Sigmoid colon (tissue), 7 donors: ENCODE measurements around the gene TGFB1I1. TPM values are rescaled to one million over a fixed set of nuclear protein-coding genes. Genes with fewer than 3 reads are reported as not detected.
"Not testable (repeated sequence)": the region's sequence is repeated elsewhere in the genome, so short reads cannot be mapped to it uniquely, and the experiment has no call there.

Experiments used
- DNase-seq: peaks from one replicate; pipeline ENCODE4 v3.0.0-alpha.2; 2019
- H3K27ac ChIP-seq, 4 donors: fragments of 200-600 bp; sonication (generic); one replicate each; pipeline ENCODE4 v1.5.1; 2016 to 2019; ENCODE audit warnings: mild to moderate bottlenecking in 1 of 4
- H3K27me3 ChIP-seq, 3 donors: fragments of 200-600 bp; sonication (generic); one replicate each; pipeline ENCODE4 v1.5.1; 2019; ENCODE audit warnings: mild to moderate bottlenecking in 1 of 3
- H3K36me3 ChIP-seq, 4 donors: fragments of 200-600 bp; sonication (generic); one replicate each; pipeline ENCODE4 v1.5.1; 2016 to 2019
- H3K4me1 ChIP-seq, 4 donors: fragments of 200-600 bp; sonication (generic); one replicate each; pipeline ENCODE4 v1.5.1; 2017 to 2019
- H3K4me3 ChIP-seq, 4 donors: fragments of 200-600 bp; sonication (generic); one replicate each; pipeline ENCODE4 v1.5.1; 2017 to 2019; ENCODE audit warnings: mild to moderate bottlenecking in 2 of 4, moderate library complexity in 1 of 4
- H3K9me3 ChIP-seq, 4 donors: fragments of 200-600 bp in 3 of 4; sonication (generic) in 3 of 4; one replicate each; pipeline versions ENCODE4 v1.5.1 to v1.6.1; 2013 to 2019
- EP300 ChIP-seq, 4 donors: sonication (generic); formaldehyde crosslinking; IDR thresholded peaks; one replicate each; pipeline ENCODE4 v1.6.1; 2017; ENCODE audit warnings: antibody characterized with exemption in 4 of 4
- POLR2A ChIP-seq, 2 donors: fragments of 450-650 bp; IDR thresholded peaks; one replicate each; pipeline ENCODE4 v1.6.1; 2016; ENCODE audit warnings: antibody characterized with exemption in 2 of 2, mild to moderate bottlenecking in 2 of 2, moderate library complexity in 2 of 2
- POLR2AphosphoS5 ChIP-seq, 4 donors: sonication (generic); formaldehyde crosslinking; IDR thresholded peaks; one replicate each; pipeline ENCODE4 v1.6.1; 2017; ENCODE audit warnings: antibody characterized with exemption in 4 of 4
- WGBS, 2 donors: extraction: QIAGEN DNeasy Blood & Tissue Kit; methylation state at CpG; one replicate each; pipeline ENCODE4 v1.1.7; 2013; 5-methylcytosine and 5-hydroxymethylcytosine counted together
- intact Hi-C: fragments of 100-400 bp; cut with DNase I; formaldehyde crosslinking; loops from one replicate; pipeline ENCODE4 v1.15.1; 2023
- polyA plus RNA-seq, 3 donors: library from polyadenylated mRNA; stranded (reverse); fragments of 200-250 nt; gene quantifications; one replicate each; pipeline ENCODE4 v1.2.3, GENCODE V29; 2013
- total RNA-seq, 4 donors: library from RNA; depleted of rRNA; stranded (reverse); fragments of >200 nt; gene quantifications; one replicate each; pipeline ENCODE4 v1.1.0, GENCODE V29; 2016
- TF ChIP-seq, protein P1 (sequence below), 4 experiments: fragments of 450-650 bp in 3 of 4; fragments of 200-600 bp in 1 of 4; IDR thresholded peaks; one replicate each; pipeline ENCODE4 v1.5.1; 2016 to 2019; ENCODE audit warnings: antibody characterized with exemption in 4 of 4, mild to moderate bottlenecking in 3 of 4, moderate library complexity in 2 of 4
- donor health status: healthy with polysubstance abuse.
- donor health status: Bipolar disorder and iron deficiency.
- donor health status: healthy.

The TGFB1I1 gene
- total and polyA plus RNA-seq, 7 donors: 10.4 to 339 (median 124) TPM

DNA sequence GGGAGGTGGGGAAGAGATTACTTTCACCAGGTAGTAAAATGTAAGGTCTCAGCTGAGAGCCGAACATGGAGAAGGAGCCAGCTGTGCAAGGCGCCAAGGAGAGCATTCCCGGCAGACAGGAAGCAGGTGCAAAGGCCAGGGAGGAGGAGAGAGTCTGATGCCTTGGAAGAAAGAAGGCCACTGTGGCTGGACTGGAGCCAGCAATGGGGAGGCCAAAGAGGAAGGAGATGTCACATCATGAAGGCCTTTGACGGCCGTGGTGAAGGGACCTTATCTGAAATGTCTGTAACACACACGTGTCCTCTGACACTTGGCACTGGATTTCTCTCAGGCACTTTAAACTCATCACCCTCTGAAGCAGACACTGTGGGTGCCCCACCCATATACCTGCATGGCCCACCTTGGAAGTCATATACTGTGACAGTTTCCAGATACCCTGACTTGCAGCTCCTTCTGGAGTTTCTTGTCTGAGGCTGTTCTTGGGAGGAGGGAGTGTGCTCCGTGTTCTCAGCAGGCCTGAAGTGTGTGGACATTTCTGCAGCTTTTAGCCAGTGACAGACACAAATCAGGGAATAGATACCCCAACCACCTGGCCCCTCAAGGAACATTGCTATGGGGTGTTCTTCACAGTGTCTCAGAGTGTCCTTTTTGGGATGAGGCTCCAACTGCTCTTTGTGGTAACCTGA is 9.0 kb downstream of the TGFB1I1 start:
- 17 to 33% methylated on average over 7 of the region's 7 CpGs for WGBS, 2 donors
- no peak for DNase-seq
- TF ChIP-seq POLR2A (IDR thresholded peaks at IDR 0.05) (no peak), POLR2AphosphoS5 (IDR thresholded peaks at IDR 0.05) (peak in 3 of 4 donors; percentile 12 to 75 (median 74)), EP300 (IDR thresholded peaks at IDR 0.05) (no peak)
- TF ChIP-seq, protein P1, sequence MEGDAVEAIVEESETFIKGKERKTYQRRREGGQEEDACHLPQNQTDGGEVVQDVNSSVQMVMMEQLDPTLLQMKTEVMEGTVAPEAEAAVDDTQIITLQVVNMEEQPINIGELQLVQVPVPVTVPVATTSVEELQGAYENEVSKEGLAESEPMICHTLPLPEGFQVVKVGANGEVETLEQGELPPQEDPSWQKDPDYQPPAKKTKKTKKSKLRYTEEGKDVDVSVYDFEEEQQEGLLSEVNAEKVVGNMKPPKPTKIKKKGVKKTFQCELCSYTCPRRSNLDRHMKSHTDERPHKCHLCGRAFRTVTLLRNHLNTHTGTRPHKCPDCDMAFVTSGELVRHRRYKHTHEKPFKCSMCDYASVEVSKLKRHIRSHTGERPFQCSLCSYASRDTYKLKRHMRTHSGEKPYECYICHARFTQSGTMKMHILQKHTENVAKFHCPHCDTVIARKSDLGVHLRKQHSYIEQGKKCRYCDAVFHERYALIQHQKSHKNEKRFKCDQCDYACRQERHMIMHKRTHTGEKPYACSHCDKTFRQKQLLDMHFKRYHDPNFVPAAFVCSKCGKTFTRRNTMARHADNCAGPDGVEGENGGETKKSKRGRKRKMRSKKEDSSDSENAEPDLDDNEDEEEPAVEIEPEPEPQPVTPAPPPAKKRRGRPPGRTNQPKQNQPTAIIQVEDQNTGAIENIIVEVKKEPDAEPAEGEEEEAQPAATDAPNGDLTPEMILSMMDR (IDR thresholded peaks at IDR 0.05): no peak
- peaks cover 0 to 30% (median 25%) of the 10 kb centered on the region in 4 donors for H3K4me1 ChIP-seq
- no peaks in the 10 kb centered on the region for H3K9me3 ChIP-seq
- H3K36me3 ChIP-seq: peaks cover 15 to 32% (median 22%) of the 10 kb centered on the region in 4 donors
- H3K27me3 ChIP-seq: peaks cover 0 to 12% (median 12%) of the 10 kb centered on the region in 3 donors
- H3K27ac ChIP-seq: no peak overlapping the region
- H3K4me3 ChIP-seq: no peak overlapping the region
- intact Hi-C loops: no loop called here

DNA sequence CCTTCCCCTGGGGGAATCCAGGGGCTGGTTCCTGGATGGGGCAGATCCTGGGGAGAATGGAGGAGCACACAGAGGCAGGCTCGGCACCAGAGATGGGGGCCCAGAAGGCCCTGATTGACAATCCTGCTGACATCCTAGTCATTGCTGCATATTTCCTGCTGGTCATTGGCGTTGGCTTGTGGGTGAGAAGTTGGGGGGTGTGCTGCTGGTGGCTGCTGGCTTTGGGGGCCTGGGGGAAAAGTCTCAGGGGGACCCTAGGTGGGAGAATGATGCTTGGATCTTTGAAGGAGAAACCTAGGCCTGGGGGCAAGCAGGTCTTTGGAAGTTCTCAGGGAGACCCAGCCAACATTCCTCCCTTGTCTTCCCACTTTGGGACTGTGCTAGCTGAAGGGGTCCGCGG is 11.1 kb downstream of the TGFB1I1 start, which contains the start of gene SLC5A2:
Gene SLC5A2 (plus strand): TSS at position 43 of the 400 bp plus-strand sequence. CDS start 14 bp downstream, at position 57.
- Histone ChIP-seq H3K27me3 (peaks cover 17 to 33% (median 29%) of the 10 kb centered on the region in 3 donors), H3K4me3 (no peak within 1 kb of the TSS), H3K9me3 (peaks cover 0 to 3% (median 0%) of the 10 kb centered on the region in 4 donors), H3K4me1 (peaks cover 0 to 25% (median 17%) of the 10 kb centered on the region in 4 donors), H3K36me3 (peaks cover under 1 to 11% (median 2%) of the 10 kb centered on the region in 4 donors), H3K27ac (no peak within 1 kb of the TSS)
- TF ChIP-seq, protein P1 (IDR thresholded peaks at IDR 0.05): no peak
- WGBS, 2 donors: 91% methylated on average over 4 of the region's 4 CpGs
- no peak for DNase-seq
- intact Hi-C loops: no loop called here

DNA sequence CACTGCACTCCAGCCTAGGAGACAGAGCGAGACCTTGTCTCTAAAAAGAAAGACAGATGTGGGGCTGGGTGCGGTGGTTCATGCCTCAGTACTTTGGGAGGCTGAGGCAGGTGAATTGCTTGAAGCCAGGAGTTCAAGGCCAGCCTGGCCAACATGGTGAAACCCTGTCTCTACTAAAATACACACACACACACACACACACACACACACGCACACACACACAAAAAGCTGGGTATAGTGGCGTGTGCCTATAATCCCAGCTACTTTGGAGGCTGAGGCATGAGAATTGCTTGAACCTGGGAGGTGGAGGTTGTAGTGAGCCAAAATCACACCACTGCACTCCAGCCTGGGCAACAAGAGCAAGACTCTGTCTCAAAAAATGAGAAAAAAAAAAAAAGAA is 12.1 kb downstream of the TGFB1I1 start:
- H3K36me3 ChIP-seq, H3K4me3 ChIP-seq, intact Hi-C loops, H3K27ac ChIP-seq, DNase-seq, H3K9me3 ChIP-seq: not testable (repeated sequence)
- Histone ChIP-seq H3K27me3 (peaks cover 23 to 41% (median 33%) of the 10 kb centered on the region in 3 donors), H3K4me1 (peaks cover 0 to 33% (median 27%) of the 10 kb centered on the region in 4 donors)
- WGBS, 2 donors: 89 to 92% methylated on average over 4 of the region's 4 CpGs

DNA sequence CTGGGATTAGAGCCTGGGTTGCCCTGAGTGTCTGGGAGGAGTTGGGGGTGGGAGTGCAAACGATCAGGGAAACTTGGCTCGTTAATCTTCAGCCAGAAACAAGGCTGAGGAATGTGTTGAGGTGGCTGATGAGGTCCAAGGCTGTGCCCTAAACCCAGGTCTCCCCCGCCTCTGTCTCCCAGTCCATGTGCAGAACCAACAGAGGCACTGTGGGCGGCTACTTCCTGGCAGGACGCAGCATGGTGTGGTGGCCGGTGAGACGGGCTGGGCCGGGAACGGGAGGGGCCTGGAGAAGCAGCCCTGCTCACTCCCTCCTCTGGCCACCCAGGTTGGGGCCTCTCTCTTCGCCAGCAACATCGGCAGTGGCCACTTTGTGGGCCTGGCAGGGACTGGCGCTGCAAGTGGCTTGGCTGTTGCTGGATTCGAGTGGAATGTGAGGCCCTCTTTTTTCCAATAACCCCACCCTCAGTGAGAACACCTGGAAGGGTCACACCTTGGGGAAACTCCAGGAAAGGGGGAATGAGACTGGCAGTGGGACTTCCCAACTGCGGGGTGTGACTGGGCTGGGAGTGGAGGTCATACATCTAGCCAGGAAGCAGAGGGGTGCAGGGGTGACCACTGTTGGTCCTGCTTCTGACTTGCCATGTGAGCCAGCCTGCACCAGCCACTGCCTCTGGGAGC is 12.7 kb downstream of the TGFB1I1 start:
- Histone ChIP-seq H3K27ac (no peak overlapping the region), H3K36me3 (no peaks in the 10 kb centered on the region), H3K27me3 (peaks cover 23 to 41% (median 33%) of the 10 kb centered on the region in 3 donors), H3K4me1 (peaks cover 0 to 33% (median 27%) of the 10 kb centered on the region in 4 donors), H3K4me3 (no peak overlapping the region), H3K9me3 (peaks cover 0 to 3% (median 0%) of the 10 kb centered on the region in 4 donors)
- TF ChIP-seq POLR2AphosphoS5 (IDR thresholded peaks at IDR 0.05) (no peak), POLR2A (IDR thresholded peaks at IDR 0.05) (no peak), EP300 (IDR thresholded peaks at IDR 0.05) (no peak)
- TF ChIP-seq, protein P1 (IDR thresholded peaks at IDR 0.05): no peak
- DNase-seq: no peak
- 16 to 57% methylated on average over 14 of the region's 14 CpGs for WGBS, 2 donors
- intact Hi-C loops: no loop called here

DNA sequence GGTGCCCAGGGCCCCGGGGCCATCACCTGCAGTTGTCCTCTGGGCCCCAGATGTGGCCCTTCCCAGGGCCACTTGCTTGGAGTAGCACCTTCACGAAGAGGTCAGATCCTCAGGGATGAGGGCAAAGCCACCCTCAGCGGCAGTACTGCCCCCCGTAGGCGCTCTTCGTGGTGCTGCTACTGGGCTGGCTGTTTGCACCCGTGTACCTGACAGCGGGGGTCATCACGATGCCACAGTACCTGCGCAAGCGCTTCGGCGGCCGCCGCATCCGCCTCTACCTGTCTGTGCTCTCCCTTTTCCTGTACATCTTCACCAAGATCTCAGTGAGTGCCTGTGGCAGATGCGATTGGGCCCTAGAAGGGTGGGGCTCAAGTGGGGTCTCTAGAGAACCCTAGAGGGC is 13.6 kb downstream of the TGFB1I1 start:
- Histone ChIP-seq H3K27me3 (peaks cover 23 to 41% (median 33%) of the 10 kb centered on the region in 3 donors), H3K4me3 (no peak overlapping the region), H3K27ac (no peak overlapping the region), H3K36me3 (peaks cover 0 to 6% (median 0%) of the 10 kb centered on the region in 4 donors), H3K4me1 (peaks cover 0 to 28% (median 24%) of the 10 kb centered on the region in 4 donors), H3K9me3 (peaks cover 0 to 3% (median 0%) of the 10 kb centered on the region in 4 donors)
- intact Hi-C loops: no loop called here
- no peak for TF ChIP-seq POLR2A (IDR thresholded peaks at IDR 0.05)
- TF ChIP-seq EP300 (IDR thresholded peaks at IDR 0.05): no peak
- TF ChIP-seq, protein P1 (IDR thresholded peaks at IDR 0.05): no peak
- TF ChIP-seq POLR2AphosphoS5 (IDR thresholded peaks at IDR 0.05): no peak
- no peak for DNase-seq
- WGBS, 2 donors: 95% methylated on average over 17 of the region's 17 CpGs
